GM19239 (cell line): ENCODE results near the gene MRPS5.

Experiments used
- DNase-seq: peaks from one replicate; pipeline ENCODE4 v3.0.0; 2011; ENCODE audit warnings: low spot score; ENCODE audit not compliant: insufficient read length
- FAIRE-seq: peaks from 2 replicates; lab custom pipeline; 2011; peaks lifted over from hg19 to GRCh38; lab: Jason Lieb, UNC

Gene MRPS5

GRCh38 chr2:95062242-95063085 is 59.1 kb downstream of the MRPS5 start:
- no peak for FAIRE-seq
- no peak for DNase-seq

DNA sequence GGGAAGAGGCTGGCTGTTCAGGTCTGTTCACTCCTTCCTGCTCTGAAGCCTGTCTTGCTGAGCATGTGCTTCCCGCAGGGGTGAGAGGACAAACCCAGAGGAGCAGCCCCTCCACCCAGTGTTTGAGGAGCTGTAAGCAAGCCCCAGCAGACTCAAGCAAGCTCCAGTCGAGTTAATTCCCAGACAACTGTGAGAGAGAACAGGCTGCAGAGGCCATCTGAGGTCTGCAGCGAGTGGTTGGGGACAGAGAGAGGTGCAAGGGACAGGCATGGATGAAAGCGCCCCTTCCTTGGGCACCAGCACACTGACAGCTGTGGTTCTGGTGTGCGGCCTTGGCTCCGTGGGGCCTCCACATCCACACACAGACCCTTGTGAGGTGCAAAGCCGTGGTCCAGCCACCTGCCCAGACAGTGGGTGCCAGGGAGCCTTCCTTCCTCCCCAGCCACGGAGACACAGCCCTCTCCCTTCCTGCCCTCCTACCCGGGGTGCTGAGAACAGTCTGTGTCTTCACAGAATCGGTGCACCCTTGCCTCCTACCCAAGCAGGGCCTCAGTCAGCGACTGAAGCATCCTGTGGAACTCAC is 59.9 kb downstream of the MRPS5 start:
- no peak for FAIRE-seq
- DNase-seq: no peak

DNA sequence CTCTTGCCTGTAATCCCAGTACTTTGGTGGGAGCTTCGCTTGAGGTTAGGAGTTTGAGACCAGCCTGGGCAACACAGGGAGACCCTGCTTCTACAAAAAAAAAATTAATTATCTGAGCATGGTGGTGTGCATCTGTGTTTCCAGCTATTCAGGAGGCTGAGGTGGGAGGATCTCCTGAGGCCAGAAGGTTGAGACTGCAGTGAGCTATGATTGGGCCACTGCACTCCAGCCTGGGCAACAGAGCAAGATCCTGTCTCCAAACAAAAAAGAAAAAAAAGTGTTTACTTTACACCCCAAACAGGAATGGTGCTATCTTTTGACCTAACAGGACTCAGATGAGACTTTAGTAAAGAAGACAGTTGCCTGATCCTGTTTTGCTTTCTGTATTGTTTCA is 60.5 kb downstream of the MRPS5 start:
- FAIRE-seq: no peak
- DNase-seq: no peak

- FAIRE-seq (no peak), DNase-seq (no peak)
Measured at GRCh38 chr2:95060446-95061118, 61.0 kb downstream of the MRPS5 start.

DNA sequence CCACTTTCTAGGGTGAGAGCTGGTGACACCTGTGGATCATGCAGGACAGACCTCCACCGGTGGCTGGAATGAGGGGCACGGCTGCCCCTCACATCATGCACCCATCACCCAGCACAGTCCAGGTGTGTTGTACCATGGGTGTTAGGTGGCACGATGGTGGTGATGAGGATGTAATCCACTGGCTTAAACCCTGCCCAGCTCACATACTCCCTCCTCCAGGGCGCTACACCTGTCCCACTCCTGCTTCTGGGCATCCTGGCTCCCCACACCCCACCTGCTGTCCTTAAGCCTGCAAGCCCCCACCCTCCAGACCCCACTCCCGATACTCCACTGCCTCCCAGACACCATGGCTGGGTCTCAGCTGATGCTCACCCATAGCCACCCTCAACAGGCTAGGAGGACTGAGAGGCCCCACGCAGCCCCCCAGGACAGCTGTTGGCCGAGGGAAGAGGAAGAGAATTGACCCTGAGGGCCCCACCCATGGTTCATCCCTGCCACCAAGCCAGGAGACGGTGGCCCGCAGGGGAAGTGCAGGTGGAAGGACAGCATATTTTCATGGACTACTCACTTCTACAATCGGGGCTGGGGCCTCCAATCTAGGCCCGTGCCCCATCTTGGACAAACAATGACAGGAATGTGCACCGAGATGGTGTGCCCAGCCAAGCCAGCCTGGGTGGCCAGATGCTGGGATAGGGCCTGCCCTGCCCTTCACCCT is 61.8 kb downstream of the MRPS5 start:
- FAIRE-seq: no peak
- no peak for DNase-seq

DNA sequence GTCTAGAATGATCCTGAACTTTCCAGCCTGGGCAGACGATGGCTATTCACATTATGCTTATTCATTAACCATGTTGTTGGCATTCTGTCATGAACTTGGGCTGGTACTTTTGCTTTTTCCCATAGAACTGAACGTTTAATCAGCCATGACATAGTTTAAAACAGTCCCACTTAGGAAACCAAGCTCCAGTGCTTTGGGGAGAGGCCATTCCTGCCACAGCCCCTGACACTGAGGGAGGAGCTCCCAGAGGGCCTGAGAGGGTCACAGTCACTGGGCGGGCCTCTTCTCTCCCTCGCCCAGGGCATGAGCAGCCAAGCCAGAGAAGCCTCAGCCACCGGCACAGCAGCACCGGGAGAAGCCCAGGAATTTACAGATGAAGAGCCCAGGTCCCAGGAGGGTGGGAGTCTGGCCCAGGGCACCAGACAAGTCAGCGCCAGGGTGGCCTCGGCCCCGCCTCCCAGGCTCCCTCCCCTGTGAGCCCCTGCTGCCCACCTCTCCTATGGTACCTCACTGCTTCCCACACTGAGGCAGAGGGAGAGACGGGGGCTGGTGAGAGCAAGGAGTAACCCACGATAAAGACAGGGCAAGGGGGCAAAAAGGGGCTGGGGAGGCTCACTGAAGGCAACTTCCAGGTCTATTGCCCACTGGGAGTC is 62.5 kb downstream of the MRPS5 start:
- DNase-seq (no peak), FAIRE-seq (no peak)

DNA sequence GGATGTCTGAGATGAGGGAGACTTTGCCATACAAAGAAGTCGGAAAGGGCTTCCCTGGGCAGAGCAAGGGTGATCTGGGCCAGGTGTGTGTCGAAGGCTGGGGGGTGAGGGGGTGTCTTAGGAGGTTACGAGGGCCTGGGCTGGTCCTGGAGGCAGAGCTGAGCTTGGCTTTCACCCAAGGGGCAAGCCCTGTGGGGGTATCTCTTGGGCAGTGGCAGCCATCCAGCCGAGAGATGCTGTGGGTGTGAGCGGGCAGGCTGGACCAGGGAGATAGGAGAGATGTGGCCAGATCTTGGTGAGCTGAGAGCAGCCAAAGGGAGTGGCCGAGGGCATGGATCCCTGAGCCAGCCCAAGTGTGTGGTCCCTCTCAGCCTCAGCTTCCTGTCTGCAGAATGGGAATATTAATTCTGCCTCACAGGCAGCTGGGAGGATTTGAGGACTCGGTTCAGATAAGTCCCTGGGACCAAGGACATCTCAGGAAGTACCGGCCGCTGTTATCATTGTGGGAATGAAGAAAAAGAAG is 63.1 kb downstream of the MRPS5 start:
- FAIRE-seq (no peak), DNase-seq (no peak)

DNA sequence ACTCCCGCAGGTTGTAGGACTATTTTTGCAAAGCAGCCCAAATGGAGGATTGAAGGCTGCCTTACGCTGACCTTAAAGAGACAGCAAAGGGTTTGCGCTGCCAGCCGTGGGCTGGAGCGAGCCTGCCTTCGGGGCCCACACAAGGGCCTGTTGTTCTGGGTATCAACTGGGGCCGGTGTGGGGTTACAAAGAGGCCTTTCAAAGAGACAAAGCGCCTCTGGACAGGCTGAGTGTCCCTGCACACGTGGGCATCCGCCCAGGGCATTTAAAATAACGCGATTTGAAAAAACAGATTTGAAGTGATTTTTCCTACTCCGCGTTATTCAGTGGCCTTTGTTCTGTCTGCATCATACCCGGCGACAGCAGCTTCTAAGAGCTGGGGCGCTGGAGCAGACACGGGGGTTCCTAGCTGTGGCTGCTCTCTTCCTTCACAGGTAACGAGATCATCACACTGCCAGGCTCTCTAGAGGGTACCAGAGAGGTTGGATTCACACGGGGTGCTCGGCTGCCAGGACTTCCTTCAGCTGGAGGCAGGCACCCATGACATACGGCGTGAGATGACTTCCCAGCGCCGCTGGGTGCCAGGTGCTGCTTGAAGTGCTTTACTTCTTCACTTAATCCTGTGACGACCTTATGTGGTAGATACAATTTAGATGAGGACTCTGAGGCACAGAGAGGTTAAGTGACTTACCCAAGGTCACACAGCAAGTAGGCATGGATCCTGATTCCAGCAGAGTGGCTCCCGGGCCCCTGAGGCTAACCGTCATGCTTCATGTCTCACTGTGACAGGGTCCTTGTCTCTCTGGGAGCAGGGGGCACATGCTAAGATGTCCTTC is 63.9 kb downstream of the MRPS5 start:
- DNase-seq: no peak
- FAIRE-seq: no peak

GRCh38 chr2:95056461-95057459 is 64.8 kb downstream of the MRPS5 start:
- FAIRE-seq (no peak), DNase-seq (no peak)

DNA sequence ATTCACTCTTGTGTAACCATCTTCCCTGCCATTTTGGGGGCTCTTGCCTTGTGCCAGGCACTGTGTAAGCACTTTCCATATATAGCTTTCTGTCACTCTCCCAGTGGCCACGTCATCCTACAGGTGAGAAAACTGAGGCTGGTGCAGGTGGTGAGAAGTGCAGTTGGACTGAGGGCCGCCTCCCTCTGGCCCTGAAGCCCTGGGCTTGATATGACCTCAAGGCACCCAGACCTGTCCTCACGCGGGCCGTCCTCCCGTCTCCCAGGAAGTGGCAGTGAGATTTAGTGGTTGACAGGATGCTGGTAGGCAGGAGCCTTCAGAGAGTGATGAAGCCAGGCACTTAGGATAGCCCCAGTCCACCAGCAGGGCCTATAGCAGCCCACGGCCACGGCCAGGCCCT is 65.6 kb downstream of the MRPS5 start:
- DNase-seq: no peak
- no peak for FAIRE-seq

DNA sequence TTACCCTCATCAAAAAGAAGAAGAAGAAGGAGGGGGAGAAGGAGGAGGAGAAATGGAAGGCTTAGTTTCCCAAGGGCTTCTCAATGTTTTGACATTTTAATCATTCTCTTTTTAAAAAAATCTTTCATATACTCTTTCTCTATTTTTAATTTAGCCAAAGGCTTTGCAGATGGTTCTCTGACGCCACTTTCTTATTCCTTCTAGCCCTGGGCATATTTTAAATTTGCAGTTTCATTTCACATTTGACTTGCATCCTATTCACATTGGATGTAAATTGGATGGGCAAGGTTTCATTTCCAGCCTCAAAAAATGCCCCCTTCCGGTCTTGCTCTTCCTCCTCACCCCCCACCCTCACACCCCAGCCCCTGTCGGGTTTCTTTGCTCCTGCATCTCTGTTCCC is 66.3 kb downstream of the MRPS5 start:
- DNase-seq: no peak
- no peak for FAIRE-seq

- DNase-seq (no peak), FAIRE-seq (no peak)
Measured at GRCh38 chr2:95054016-95054415, 67.6 kb downstream of the MRPS5 start.

DNA sequence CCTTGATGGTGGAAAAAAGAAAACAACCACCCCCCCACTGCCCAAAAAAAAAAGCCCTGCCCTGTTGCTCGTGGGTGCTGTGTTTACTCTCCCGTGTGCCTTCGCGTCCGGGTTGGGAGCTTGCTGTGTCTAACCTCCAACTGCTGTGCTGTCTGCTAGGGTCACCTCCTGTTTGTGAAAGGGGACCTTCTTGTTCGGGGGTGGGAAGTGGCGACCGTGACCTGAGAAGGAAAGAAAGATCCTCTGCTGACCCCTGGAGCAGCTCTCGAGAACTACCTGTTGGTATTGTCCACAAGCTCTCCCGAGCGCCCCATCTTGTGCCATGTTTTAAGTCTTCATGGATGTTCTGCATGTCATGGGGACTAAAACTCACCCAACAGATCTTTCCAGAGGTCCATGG is 68.1 kb downstream of the MRPS5 start:
- DNase-seq (no peak), FAIRE-seq (no peak)

- DNase-seq: no peak
- no peak for FAIRE-seq
Measured at GRCh38 chr2:95052804-95053479, 68.7 kb downstream of the MRPS5 start.

DNA sequence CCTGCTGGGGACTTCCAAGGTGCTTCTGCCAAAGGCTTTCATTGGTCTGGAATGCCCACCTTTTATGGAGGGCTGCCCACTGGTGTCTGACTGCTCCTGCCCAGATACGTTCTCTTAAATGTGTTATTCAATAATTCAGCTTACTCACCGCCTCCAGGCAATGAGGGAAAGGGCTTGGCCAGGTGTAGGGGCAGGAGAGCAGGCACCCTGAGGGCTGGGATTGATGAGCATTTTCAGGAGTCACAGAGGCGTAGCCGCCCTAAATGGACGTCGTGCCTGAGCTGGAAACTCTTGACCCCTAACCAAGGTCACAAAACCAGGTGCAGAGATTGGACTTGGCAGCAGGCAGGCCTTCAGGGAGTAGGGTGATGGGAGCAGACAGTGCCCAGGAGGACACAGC is 69.3 kb downstream of the MRPS5 start:
- no peak for DNase-seq

GRCh38 chr2:95051626-95052025 is 70.0 kb downstream of the MRPS5 start:
- FAIRE-seq (no peak), DNase-seq (no peak)

More for the DNA sequence above, 69.3 kb downstream of the MRPS5 start:
- FAIRE-seq: no peak
